SU-DHL-6 (cell line): ENCODE results near the gene ARID5B.

Experiments
- EZH2phosphoT487 ChIP-seq: fragments of 200-600 bp; sonication (generic), shearing (Covaris generic); conservative IDR thresholded peaks from 2 replicates; pipeline ENCODE4 v1.6.1; 2018; ENCODE audit warnings: mild to moderate bottlenecking, antibody characterized with exemption, low read length, moderate library complexity, mixed read lengths
- TF ChIP-seq, protein P1 (sequence below): fragments of 200-600 bp; sonication (generic); IDR thresholded peaks from one replicate; pipeline ENCODE4 v1.5.1; 2017; ENCODE audit warnings: antibody characterized with exemption, mild to moderate bottlenecking, low read length, moderate library complexity; ENCODE audit not compliant: insufficient read depth, poor library complexity, severe bottlenecking

GRCh38 chr10:62077330-62078015 is 176.0 kb downstream of the ARID5B start:
- TF ChIP-seq, protein P1, sequence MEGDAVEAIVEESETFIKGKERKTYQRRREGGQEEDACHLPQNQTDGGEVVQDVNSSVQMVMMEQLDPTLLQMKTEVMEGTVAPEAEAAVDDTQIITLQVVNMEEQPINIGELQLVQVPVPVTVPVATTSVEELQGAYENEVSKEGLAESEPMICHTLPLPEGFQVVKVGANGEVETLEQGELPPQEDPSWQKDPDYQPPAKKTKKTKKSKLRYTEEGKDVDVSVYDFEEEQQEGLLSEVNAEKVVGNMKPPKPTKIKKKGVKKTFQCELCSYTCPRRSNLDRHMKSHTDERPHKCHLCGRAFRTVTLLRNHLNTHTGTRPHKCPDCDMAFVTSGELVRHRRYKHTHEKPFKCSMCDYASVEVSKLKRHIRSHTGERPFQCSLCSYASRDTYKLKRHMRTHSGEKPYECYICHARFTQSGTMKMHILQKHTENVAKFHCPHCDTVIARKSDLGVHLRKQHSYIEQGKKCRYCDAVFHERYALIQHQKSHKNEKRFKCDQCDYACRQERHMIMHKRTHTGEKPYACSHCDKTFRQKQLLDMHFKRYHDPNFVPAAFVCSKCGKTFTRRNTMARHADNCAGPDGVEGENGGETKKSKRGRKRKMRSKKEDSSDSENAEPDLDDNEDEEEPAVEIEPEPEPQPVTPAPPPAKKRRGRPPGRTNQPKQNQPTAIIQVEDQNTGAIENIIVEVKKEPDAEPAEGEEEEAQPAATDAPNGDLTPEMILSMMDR, result no peak
- TF ChIP-seq EZH2phosphoT487, result no peak
